IPS-NIHi7 (cell line): ENCODE results near the gene SUMO1.
"Not testable (repeated sequence)": the region's sequence is repeated elsewhere in the genome, so short reads cannot be mapped to it uniquely, and the experiment has no call there.

Experiments
- DNase-seq: peaks from one replicate; pipeline ENCODE4 v3.0.0; 2012; ENCODE audit warnings: mixed read lengths; ENCODE audit errors: extremely low spot score

The SUMO1 gene

DNA sequence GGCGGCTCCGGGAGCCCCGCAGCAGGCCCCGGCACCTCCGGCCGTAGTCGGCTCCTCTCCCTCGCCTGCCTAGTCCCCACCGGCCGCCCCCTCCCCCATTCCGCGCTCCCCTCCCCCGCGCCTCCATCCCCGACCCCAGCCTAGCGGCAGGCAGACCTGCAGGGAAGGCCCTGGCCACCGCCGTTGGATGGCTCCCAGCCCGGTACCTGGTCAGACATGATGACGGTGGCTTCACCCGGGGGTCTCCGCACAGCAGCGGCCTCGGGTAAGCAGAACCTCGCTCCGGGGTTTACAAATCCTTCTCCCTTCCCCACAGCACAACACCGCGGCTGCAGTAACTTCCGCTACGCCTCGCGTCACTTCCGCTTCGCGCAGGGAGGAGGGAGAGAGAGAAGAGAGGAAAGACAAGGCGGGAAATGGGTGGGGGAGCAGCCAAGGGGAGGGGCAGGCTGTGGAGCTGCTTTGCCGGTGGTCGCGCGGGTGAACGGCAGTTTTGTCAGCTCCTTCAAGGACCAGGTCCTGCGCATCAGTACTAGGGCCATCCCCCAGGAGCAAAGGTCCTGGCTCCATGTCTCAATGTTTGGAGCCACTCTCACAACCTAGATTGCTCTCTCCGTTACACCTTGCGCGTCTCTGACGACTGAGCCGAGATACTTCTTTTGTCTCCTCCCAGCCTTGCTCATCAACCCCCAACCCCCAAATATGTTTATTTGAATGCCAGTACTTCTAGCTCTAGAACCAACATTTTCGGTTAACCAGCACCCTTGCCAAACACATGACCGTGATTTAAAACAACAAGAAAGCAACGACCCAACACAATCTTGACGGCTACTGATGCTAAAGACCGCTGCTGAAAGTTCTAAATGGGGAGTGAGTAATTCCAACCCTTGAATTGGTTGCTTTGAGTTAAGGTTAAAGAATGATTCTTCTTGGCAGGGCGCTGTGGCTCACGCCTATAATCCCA lies at the start of gene SUMO1:
SUMO1 (minus strand) TSS at position 364 of the 964 bp plus-strand sequence; CDS start at position 218, 146 bp downstream.
- peak; percentile 93 for DNase-seq

DNA sequence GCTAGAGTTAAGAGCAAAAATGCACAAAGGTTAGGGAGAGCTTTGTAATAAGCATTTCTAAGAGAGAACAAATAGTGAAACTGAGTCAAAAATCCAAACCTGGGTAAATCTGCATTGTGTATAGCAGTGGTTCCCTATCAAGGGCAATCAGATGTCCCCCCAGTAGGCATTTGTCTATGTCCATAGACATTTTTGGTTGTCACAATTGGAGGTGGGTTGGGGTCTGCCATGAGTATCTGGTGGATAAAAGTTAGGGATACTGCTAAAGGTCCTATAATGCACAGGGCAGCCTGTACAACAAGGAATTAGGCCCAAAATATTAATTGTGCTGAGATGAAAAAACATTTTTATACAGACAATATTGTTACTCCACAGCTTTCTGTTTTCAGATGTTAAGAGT lies 48.2 kb upstream of the SUMO1 start:
- DNase-seq = no peak

DNA sequence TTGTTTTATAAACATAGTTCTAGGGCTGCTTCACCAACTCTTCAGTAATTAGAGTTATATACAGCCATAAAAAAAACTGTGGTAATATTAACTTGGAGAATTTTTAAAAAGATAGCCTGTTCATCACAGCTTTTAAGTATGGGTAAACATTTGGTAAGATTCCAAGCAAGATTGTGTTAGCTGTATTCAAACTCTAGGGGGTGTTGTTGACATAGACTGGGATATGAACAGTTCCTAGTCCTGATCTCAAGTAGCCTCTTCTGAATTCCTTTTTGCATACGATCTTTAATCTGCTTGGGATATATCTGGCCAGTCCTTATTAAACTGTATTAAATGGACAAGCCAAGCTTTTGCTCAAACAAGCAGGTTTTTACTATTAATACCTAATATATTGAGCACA lies 40.5 kb upstream of the SUMO1 start:
- peak; percentile 34 for DNase-seq

DNA sequence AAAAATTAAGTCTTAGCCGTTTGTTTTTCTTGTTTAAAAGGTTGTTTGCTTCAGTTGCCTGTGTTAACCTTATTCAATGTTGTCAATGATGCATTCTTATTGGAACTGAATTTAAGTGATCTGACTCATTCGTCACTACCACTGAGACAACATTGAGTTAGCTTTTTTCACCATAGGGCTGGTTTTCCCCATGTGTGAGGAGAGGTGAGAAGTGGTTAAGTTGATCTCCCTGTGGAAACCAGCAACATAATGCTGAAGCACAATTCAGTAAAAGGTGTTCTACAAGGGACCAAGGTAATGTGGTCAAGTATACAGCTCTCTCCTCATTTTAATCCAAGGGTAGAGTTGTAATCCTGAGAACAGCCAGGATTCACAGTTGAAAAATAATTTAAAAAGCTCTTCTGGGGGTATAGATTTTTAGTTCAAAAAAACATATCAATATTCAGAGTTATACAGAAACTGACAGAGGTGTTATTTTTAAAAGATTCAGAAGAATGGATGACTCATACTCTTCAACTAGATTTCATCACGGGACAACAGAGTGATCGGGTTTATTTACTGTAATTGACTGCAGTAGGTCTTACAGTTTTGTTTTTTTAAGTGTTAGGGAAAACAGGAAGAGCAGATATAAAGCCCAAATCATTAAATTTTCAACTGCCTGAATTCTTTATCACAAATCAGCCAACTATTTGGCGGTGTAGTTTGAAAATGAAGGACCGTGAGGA lies 39.8 kb upstream of the SUMO1 start:
- DNase-seq = no peak

DNA sequence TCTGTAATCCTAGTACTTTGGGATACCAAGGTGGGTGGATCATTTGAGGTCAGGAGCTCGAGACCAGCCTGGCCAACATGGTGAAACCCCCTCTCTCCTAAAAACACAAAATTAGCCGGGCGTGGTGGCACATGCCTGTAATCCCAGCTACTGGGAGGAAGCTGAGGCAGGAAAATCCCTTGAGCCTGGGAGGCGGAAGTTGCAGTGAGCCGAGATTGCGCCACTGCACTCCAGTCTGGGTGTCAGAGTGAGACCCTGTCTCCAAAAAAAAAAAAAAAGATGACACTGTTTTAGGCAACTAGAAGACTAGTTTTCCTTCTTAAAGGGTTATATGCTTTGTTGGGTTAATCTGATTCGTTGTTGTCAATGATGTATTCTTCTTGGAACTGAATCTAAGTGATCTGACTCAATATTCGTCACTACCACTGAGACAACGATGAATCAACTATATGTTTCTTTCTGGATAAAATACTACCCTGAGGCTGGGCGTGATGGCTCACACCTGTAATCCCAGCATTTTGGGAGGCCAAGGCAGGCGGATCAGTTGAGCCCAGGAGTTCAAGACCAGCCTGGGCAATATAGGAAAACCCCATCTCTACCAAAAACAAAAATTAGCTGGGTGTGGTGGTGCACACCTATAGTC lies 37.8 kb upstream of the SUMO1 start:
- DNase-seq = not testable (repeated sequence)

DNA sequence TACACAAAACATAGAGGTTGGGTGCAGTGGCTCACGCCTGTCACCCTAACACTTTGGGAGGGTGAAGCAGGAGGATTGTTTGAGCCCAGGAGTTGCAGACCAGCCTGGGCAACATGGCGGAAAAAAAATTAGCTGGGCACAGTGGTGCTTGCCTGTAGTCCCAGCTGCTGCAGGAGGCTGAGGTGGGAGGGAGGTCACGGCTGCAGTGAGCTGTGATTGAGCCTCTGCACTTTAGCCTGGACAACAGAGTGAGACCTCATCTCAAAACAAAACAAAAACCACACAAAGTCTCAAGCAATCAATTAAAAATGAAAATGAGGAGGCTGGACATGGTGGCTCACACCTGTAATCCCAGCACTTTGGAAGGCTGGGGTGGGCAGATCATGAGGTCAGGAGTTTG lies 32.1 kb upstream of the SUMO1 start:
- DNase-seq = no peak

DNA sequence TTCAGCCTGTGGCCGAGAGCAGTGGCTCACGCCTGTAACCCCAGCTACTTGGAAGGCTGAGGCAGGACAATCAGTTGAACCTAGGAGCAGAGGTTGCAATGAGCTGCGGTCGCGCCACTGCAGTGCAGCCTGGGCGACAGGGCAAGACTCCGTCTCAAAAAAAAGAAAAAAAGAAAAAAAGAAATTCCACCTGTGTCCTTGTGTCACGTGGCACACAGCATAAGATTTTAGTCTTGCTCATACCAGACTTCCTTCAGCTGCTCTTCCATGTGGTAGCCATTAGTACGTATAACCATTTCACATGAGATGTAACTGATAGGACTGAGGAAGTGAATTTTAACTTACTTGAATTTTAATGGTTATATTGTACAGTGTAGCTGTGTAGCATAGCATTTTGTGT lies 31.2 kb upstream of the SUMO1 start:
- DNase-seq = no peak

DNA sequence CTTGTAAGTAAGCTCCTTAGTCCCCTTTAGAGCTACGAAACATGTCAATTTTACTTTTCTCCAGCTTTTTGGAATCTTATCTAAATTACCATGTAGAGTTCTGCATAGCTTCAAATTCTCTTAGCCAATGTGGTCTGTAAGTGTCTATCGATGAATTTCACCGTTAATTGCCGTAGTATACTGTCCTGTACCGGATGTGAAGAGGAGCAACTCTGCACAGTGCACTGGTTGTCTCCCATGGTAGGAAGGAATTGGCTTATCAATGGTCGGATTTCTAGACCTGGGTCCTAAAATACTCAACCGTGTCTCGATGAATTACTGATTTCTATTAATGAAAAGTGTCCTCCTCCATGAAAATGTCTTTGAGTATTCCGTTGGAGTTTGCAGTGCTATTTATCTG lies 29.1 kb upstream of the SUMO1 start:
- no peak for DNase-seq

DNA sequence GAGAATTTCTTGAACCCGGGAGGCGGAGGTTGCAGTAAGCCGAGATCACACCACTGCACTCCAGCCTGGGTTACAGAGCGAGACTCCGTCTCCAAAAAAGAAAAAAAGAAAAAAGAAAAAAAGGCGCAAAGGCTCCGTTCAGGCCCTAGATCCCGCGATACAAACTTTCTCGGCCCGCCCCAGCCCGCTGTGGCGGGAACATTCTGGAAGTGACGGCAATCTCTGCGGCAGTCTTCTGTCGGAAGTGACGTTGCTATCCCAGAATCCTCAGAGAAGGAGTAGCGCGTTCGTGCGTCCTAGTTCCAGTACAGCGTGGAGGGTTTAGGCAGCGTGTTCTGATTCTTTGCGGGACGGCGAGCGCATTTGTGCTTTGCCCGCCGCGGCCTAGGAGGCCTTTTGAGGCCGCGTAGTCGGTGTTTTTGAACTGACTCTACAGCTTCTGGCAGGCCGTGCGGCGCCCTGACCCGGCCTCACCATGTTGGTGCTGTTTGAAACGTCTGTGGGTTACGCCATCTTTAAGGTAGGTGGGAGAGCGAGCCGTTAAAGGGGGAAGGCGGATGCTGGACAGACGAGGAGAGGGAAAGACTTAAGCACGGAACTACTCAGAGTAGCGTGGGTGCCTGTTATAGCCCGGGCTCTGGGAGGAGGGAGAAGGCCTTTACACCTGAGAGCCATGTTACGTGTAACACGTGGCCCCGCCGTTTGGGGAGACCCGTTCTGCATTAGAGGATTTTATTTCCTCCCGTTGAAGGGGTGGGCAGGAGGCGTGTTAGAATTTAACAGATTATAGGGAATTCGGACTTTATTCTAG lies 27.3 kb upstream of the SUMO1 start, which contains the start of gene NOP58:
NOP58 (plus strand) TSS at position 297 of the 811 bp plus-strand sequence; CDS start at position 476, 179 bp downstream.
- DNase-seq = peak; percentile 95

DNA sequence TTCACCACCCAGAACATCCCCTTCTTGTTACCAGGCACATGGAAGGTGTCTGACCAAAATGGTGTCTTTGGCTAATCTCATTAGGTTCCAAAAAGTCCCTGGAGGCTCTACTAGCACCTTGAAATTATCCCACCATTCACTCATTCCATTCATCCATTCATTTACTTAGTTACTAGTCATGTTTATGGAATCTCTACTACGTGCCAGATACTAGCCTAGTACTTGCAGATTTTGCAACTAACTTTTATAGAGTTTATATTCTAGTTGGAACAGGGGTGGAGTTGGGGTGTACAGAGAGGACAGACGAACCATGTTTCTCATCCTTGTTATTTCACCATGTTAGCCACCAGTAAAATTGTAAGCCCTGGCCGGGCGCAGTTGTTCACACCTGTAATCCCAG lies 23.1 kb upstream of the SUMO1 start:
- DNase-seq = no peak

DNA sequence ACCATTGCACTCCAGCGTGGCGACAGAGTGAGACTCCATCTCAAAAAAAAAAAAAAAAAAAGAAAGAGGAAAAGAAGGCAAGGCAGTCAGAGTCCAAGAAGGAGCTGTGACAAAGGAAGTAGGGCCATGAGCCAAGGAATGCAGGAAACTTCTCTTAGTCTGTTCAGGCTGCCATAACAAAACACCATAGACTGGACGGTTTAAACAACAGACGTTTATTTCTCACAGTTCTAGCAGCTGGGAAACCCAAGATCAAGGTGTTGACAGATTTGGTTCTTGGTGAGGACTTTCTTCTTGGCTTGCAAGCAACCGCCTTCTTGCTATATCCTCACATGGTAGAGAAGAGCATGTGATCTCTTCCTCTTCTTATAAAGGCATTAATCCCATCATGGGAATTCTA lies 13.1 kb upstream of the SUMO1 start:
- DNase-seq = no peak

DNA sequence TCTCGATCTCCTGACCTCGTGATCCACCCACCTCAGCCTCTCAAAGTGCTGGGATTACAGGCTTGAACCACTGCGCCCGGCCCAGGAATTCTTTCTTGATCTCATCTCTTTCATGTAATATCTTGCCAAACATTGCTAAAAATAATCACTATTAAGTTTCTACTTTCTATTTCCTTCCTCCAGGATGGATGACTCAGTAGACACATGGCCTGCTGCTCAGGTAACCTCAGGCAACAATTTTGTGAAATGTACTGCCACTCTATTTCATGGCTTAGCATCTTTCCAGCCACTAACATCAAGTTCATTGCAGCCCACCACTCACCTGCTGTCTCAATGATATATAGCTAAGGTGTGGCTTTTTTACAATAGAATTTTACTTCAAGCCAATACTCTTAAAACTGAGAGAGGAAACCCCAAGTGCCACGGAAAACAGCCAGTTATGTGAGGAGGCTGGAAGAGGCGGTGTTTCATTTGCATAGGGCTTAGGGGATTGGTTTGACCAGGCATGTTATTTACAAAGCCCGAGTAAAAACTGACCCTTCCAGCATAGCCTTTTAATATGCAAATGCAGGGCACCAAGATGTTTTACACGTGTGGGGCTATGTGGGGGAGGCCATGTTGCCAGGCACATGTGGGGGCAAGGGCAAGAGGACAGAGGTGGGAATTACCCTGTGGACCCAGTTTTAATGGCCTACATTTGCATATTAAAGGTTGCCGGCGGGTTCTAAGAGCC lies 11.3 kb upstream of the SUMO1 start:
- peak; percentile 59 for DNase-seq

DNA sequence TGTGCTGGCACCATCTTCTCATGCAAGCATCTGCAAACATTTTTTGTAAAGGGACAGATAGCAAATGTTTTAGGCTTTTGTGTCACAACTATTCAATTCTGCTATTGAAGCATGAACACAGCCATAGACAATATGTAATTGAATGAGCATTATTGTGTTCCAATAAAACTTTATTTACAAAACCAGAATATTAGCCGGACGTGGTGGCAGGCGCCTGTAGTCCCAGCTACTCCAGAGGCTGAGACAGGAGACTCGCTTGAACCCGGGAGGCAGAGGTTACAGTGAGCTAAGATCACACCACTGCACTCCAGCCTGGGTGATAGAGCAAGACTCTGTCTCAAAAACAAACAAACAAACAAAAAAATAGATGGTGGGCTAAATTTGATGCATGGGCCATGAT lies 9.3 kb upstream of the SUMO1 start:
- not testable (repeated sequence) for DNase-seq

DNA sequence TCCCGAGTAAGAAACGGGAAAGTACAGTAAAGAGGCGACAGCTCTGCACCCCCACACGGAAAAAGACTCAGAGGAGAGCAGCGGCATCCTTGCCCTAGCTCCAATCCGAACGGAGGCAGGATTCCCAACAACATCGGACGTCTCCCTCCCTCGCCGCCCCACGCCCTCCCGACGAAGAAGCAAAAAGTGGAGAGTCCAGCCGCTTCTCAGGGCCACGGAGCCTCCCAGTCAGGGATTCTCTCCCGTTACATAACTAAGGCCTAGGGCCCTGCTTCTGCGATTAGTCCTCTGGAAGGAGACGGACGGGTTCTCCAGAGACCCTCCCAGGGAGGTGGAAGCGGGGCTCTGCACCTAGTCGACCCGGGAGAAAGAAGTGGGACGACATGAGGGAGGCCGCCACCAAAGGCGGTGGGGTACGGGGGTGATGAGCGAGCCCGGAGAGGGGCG lies 587 bp downstream of the SUMO1 start:
- DNase-seq = peak; percentile 54

DNA sequence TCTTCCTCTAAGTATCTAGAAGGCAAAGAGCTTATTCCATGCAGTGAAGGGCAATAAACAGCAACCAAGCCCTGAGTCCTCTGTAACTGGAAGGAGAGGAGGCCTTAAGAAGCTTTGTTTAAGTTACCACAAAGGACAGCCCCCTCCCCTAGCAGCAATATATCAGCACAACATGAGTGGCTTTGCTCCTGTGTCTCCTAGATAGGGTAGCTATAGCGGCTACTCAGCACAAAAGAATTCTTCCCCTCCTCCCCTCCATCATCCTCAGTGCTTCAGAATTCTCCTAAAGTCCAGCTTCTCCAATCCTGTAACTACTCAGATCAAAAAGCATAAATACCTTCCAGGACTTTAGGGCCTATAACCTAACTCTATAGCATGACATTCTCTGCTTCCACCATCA lies 16.5 kb downstream of the SUMO1 start:
- peak; percentile 40 for DNase-seq

DNA sequence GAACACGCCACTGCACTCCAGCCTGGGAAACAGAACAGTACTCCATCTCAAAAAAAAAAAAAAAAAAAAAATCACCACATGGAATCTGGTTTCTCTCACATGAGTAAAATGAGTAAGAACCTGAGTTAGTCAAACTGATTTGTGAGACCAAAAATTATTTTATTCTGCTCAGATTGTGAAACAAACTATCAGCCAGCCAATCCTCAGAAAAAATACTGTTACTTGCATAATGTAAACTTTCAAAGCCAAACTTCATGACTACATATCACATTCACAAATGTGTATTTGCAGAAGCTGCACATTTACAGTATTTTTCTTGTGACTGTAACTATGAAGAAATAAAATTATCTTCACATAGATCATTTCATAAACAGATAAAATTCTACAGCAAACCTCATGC lies 23.2 kb downstream of the SUMO1 start:
- DNase-seq = no peak

DNA sequence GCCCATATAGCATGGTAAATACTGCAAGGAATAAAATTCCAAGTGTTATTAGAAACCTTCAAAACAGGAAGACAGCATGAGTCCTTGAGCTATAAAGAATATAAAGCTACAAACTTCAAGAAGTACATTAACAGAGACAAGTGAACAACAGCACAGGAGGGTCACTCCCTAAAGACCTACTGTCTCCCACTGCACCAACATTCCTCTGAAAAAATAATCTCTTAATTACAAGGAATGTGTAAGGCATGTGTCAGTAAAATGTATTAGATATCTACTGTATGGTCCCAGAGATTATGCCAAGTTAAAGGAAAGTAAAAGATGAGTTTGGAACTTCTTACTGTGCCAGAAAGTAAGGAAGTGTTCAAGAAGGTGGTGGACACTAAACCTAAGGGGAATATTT lies 29.9 kb downstream of the SUMO1 start:
- no peak for DNase-seq

DNA sequence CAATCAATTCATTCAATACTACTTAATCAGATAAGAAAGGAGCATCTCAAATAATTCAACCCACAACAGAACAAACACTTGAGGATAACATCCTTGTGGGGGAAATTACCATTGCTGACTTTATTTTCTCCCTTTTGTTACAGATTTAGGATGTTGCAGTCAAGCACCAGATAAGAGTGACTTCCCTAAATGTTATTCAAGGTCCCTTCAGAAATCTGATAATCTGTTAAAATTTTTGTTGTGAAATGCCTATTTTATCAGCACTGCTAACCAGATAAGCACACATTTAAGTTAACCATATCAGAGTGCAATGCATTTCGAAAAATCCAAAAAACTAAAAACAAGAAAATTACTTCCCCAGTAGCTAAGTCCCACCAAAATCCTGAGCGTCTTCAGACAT lies 33.5 kb downstream of the SUMO1 start:
- no peak for DNase-seq

DNA sequence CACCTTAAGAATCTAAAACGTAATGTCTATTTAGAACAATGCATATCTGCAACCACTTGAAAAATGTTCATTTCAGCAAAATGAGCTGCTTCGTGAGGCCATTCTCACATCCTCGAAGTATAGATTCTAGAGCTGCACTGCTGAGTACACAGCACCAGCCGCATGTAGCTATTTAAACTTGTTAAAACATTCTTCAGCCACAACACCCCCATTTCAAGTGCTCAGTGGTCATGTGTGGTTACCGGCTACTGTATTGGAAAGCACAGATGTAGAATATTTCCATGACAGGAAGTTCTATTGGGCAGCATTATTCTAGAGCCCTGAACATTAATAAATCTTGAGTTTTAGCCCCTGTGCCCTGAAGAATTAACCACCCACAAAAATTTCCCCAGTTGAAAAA lies 35.0 kb downstream of the SUMO1 start:
- no peak for DNase-seq
